GM10248 (cell line): Measurements from ENCODE around the gene LIPG.

Source experiments
- CTCF ChIA-PET: fragments of 300-600 bp; sonication (Branson Sonifier 250); formaldehyde crosslinking; extraction: SDS; loops from one replicate; lab custom pipeline; 2021; ENCODE audit warnings: antibody characterized with exemption; lab: Yijun Ruan, JAX
- POLR2A ChIA-PET: fragments of 350-650 bp; sonication (Branson Sonifier 250); formaldehyde crosslinking; extraction: SDS; loops from one replicate; lab custom pipeline; 2020; ENCODE audit warnings: antibody characterized with exemption; lab: Yijun Ruan, JAX
- DNase-seq: peaks from one replicate; pipeline ENCODE4 v3.0.0; 2012; ENCODE audit errors: extremely low spot score
- TF ChIP-seq, protein P1 (sequence below): IDR thresholded peaks from 2 replicates; pipeline ENCODE4 v1.5.1; 2012; ENCODE audit warnings: mild to moderate bottlenecking, low read depth; ENCODE audit errors: extremely low read depth, missing control alignments, control extremely low read depth

LIPG gene

DNA sequence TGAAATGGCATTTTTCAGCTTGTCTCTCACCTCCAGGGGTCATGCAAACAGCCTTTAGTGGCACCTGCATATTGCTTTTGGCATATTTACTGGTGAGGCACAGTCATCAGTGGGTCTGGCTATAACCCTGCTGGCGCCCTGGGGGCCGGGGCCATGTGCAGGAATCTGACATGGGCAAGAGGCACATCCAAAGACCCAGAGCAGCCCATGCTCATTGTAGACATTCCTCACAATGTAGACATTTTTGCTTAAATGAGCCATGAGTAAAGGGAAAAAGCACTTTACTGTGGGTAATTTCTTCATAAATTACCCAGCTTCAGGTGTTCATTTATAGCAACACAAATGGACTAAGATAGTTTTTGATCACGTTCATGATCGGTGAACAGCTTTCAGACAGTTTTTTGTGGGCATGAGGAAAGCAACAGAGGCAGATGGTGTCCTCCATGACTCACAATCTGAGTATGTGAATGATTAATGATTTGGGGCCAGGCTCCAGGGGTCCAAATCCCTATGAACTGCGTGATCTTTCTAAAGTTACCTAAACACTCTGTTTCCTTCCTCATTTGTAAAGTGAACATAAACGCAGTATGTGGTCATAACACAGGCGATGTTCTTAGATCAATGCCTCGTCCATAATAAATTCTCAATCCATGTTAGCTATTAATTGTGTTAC, 85.8 kb downstream of the LIPG start:
- CTCF ChIA-PET, result interaction anchor here (1.2 kb wide), 1 partner anchor 23 kb away, joined by 4 read pairs; no protein-coding TSS in a partner anchor
- no peak for DNase-seq
- POLR2A ChIA-PET, result no interaction called here
- TF ChIP-seq, protein P1, sequence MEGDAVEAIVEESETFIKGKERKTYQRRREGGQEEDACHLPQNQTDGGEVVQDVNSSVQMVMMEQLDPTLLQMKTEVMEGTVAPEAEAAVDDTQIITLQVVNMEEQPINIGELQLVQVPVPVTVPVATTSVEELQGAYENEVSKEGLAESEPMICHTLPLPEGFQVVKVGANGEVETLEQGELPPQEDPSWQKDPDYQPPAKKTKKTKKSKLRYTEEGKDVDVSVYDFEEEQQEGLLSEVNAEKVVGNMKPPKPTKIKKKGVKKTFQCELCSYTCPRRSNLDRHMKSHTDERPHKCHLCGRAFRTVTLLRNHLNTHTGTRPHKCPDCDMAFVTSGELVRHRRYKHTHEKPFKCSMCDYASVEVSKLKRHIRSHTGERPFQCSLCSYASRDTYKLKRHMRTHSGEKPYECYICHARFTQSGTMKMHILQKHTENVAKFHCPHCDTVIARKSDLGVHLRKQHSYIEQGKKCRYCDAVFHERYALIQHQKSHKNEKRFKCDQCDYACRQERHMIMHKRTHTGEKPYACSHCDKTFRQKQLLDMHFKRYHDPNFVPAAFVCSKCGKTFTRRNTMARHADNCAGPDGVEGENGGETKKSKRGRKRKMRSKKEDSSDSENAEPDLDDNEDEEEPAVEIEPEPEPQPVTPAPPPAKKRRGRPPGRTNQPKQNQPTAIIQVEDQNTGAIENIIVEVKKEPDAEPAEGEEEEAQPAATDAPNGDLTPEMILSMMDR, result no peak

DNA sequence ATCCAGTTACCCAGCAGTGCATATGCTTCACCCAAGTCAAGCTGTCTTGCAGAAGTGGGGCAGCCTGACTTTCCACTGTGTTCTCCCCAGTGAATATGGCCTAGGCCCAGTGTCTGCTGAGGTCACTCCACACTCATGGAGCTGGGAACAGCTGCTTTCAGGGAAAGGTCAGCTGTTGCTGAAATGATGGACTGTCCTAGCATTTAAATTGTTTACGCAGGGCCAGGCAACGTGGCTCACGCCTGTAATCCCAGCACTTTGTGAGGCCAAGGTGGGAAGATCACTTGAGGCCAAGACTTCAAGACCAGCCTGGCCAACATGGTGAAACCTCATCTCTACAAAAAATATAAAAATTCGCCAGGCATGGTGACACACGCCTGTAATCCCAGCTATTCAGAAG, 86.5 kb downstream of the LIPG start:
- ChIA-PET CTCF (no interaction called here), POLR2A (no interaction called here)
- TF ChIP-seq, protein P1, result no peak
- no peak for DNase-seq
